OCI-LY1 (cell line): ENCODE data around the gene ZNF746.

Experiments used
- EZH2 ChIP-seq: fragments of 200-600 bp; sonication (generic), shearing (Covaris generic); IDR thresholded peaks from 2 replicates; pipeline ENCODE4 v1.8.0; 2017; ENCODE audit warnings: borderline replicate concordance, mixed run types, mild to moderate bottlenecking, antibody characterized with exemption, low read length, moderate library complexity, mixed read lengths
- TF ChIP-seq, protein P1 (sequence below): fragments of 200-600 bp; sonication (generic), shearing (Covaris generic); IDR thresholded peaks from 2 replicates; pipeline ENCODE4 v1.5.1; 2017; ENCODE audit warnings: mild to moderate bottlenecking, antibody characterized with exemption, low read length, moderate library complexity, mixed read lengths

DNA sequence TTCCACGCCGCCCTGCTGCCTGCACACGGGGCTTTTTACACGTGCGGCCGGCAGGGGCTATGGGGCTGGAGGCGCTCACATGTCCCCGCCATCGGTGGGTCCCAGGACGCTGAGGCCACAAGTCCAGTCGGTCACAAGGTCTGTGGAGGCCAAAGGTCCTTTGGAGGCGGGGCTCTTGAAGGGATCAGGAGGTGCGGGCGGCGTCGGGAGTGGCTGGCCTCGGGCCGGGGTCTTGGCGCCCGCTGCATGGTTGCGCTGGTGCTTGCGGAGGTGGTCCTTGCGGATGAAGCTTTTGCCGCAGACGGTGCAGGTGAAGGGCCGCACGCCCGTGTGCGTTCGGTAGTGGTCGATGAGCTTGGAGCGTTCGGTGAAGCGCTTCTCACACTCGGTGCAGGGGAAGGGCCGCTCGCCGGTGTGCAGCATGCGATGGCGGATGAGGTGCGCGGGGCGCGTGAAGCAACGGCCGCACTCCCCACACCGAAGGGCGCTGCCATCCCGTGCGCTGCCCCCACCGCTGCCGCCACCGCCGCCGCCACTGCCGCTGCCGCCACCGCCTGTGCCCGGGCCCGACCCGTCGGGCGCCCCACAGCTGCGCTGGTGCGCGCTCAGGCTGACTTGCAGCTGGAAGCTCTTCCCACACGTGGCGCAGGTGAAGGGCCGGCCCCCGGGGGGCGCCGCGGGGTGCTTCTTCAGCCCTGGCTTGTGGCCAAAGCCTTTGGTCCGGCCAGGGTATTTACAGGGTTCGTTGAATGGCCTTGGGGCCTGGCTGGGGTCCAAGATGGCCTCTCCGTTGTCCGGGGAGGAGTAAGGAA lies 23.1 kb downstream of the ZNF746 start:
- TF ChIP-seq, protein P1, sequence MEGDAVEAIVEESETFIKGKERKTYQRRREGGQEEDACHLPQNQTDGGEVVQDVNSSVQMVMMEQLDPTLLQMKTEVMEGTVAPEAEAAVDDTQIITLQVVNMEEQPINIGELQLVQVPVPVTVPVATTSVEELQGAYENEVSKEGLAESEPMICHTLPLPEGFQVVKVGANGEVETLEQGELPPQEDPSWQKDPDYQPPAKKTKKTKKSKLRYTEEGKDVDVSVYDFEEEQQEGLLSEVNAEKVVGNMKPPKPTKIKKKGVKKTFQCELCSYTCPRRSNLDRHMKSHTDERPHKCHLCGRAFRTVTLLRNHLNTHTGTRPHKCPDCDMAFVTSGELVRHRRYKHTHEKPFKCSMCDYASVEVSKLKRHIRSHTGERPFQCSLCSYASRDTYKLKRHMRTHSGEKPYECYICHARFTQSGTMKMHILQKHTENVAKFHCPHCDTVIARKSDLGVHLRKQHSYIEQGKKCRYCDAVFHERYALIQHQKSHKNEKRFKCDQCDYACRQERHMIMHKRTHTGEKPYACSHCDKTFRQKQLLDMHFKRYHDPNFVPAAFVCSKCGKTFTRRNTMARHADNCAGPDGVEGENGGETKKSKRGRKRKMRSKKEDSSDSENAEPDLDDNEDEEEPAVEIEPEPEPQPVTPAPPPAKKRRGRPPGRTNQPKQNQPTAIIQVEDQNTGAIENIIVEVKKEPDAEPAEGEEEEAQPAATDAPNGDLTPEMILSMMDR = no peak
- no peak for TF ChIP-seq EZH2
